OCI-LY3 (cell line): ENCODE results near the gene CACNA2D3.

Experiments used
- H2AFZ ChIP-seq: fragments of 200-600, 300-600 bp; shearing (Covaris generic); 2 replicates; pipeline ENCODE4 v1.6.0; 2014; ENCODE audit warnings: antibody characterized with exemption, low read depth, low read length
- H3K27ac ChIP-seq: fragments of 200-600, 300-600 bp; sonication (generic); 2 replicates; pipeline ENCODE4 v1.5.1; 2014; ENCODE audit warnings: mild to moderate bottlenecking, low read length, moderate library complexity, mixed read lengths
- H3K27me3 ChIP-seq: fragments of 200-600, 300-600 bp; sonication (generic); 2 replicates; pipeline ENCODE4 v1.6.1; 2014; ENCODE audit warnings: low read depth, low read length, mixed read lengths
- H3K36me3 ChIP-seq: fragments of 200-600, 300-600 bp; sonication (generic); replicated peaks from 2 replicates; pipeline ENCODE3; 2014; ENCODE audit warnings: low read depth, low read length, mixed read lengths
- H3K4me1 ChIP-seq: fragments of 300-600, 200-600 bp; sonication (generic); 2 replicates; pipeline ENCODE4 v1.6.1; 2014; ENCODE audit warnings: low read length, mixed read lengths
- H3K4me2 ChIP-seq: fragments of 200-600, 300-600 bp; sonication (generic); 2 replicates; pipeline ENCODE4 v1.6.1; 2014; ENCODE audit warnings: low read length, mixed read lengths
- H3K4me3 ChIP-seq: fragments of 300-600, 200-600 bp; sonication (generic); 2 replicates; pipeline ENCODE4 v1.5.1; 2014; ENCODE audit warnings: antibody characterized with exemption, mild to moderate bottlenecking, low read length, moderate library complexity
- H3K79me2 ChIP-seq: fragments of 300-600, 200-600 bp; shearing (Covaris generic); 2 replicates; pipeline ENCODE4 v1.6.1; 2014; ENCODE audit warnings: mild to moderate bottlenecking, low read length, mixed read lengths
- H3K9ac ChIP-seq: fragments of 300-600, 200-600 bp; shearing (Covaris generic); 2 replicates; pipeline ENCODE4 v1.6.0; 2014; ENCODE audit warnings: mild to moderate bottlenecking, low read length, moderate library complexity
- H3K9me3 ChIP-seq: fragments of 200-600, 300-600 bp; shearing (Covaris generic); 2 replicates; pipeline ENCODE4 v1.6.1; 2014; ENCODE audit warnings: low read length, mixed read lengths; ENCODE audit not compliant: insufficient read depth
- H4K20me1 ChIP-seq: fragments of 200-600, 300-600 bp; sonication (generic); 2 replicates; pipeline ENCODE4 v1.6.1; 2016; ENCODE audit warnings: low read length, mixed read lengths; ENCODE audit not compliant: insufficient read depth
- CTCF ChIP-seq: fragments of 200-600, 300-600 bp; sonication (generic); IDR thresholded peaks from 2 replicates; pipeline ENCODE4 v1.5.1; 2014; ENCODE audit warnings: antibody characterized with exemption, low read length, low read depth
- EZH2phosphoT487 ChIP-seq: fragments of 200-600 bp; shearing (Covaris generic); IDR thresholded peaks from 2 replicates; pipeline ENCODE4 v1.6.1; 2018; ENCODE audit warnings: antibody characterized with exemption, mixed run types, low read depth

Gene CACNA2D3

DNA sequence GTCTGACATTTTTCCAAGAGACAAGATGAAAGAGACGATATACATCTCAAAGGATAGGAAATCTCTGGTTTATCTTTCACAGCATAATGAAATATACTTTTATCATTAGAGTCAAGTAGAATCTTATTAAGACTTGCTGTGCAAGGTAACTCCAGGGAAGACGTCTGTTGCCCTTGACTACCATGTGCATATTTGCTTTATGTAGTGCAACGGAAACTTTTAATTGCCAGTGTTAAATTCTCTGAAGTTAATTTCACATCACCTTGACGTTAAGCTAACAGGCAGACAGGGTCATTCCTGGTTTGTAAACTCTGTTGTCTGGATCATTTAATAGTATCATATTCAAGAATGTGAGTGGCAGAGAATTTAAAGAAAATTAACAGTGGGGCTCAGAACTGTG lies 722.7 kb downstream of the CACNA2D3 start:
- Histone ChIP-seq H3K27me3 (peaks cover 11% of the 10 kb centered on the region), H3K9ac (no peak overlapping the region), H2AFZ (no peak overlapping the region), H4K20me1 (no peaks in the 10 kb centered on the region), H3K27ac (no peak overlapping the region), H3K79me2 (no peaks in the 10 kb centered on the region), H3K9me3 (no peaks in the 10 kb centered on the region), H3K4me2 (no peak overlapping the region), H3K4me1 (no peaks in the 10 kb centered on the region), H3K4me3 (no peak overlapping the region), H3K36me3 (no peaks in the 10 kb centered on the region)
- TF ChIP-seq EZH2phosphoT487 (no peak), CTCF (no peak)

DNA sequence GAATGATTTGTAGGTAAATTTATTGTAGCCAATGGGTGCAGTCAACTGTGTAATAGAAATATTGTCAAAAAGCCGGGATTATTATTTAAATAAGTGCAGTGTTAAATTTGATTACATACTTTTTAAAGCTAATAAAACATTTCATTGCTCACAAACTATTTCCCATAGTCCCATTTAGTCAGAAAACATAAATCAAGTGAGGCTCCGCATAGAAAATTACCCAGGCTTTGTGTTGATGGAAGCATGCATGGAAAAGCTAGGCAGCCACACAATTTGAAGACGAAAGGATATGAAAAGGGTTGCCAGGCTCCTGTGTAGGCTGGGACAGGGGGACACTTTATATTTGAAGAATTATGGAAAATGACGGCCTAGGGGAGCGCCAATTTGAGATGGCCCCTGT lies 723.2 kb downstream of the CACNA2D3 start:
- Histone ChIP-seq H4K20me1 (no peaks in the 10 kb centered on the region), H3K4me2 (no peak overlapping the region), H3K36me3 (no peaks in the 10 kb centered on the region), H3K9me3 (no peaks in the 10 kb centered on the region), H2AFZ (no peak overlapping the region), H3K27ac (no peak overlapping the region), H3K79me2 (no peaks in the 10 kb centered on the region), H3K4me1 (no peaks in the 10 kb centered on the region), H3K27me3 (peaks cover 14% of the 10 kb centered on the region), H3K9ac (no peak overlapping the region), H3K4me3 (no peak overlapping the region)
- TF ChIP-seq EZH2phosphoT487, result no peak
- TF ChIP-seq CTCF, result no peak

- no peaks in the 10 kb centered on the region for H3K9me3 ChIP-seq
- no peak overlapping the region for H3K4me2 ChIP-seq
- TF ChIP-seq EZH2phosphoT487, result no peak
- no peak for TF ChIP-seq CTCF
- no peaks in the 10 kb centered on the region for H4K20me1 ChIP-seq
- H3K4me1 ChIP-seq, result no peaks in the 10 kb centered on the region
- H3K36me3 ChIP-seq, result no peaks in the 10 kb centered on the region
- peaks cover 15% of the 10 kb centered on the region for H3K27me3 ChIP-seq
- no peak overlapping the region for H3K9ac ChIP-seq
- no peak overlapping the region for H3K27ac ChIP-seq
- H3K4me3 ChIP-seq, result no peak overlapping the region
- H2AFZ ChIP-seq, result no peak overlapping the region
- H3K79me2 ChIP-seq, result no peaks in the 10 kb centered on the region
These were observed 723.8 kb downstream of the CACNA2D3 start for GRCh38 chr3:54846119-54846518.

DNA sequence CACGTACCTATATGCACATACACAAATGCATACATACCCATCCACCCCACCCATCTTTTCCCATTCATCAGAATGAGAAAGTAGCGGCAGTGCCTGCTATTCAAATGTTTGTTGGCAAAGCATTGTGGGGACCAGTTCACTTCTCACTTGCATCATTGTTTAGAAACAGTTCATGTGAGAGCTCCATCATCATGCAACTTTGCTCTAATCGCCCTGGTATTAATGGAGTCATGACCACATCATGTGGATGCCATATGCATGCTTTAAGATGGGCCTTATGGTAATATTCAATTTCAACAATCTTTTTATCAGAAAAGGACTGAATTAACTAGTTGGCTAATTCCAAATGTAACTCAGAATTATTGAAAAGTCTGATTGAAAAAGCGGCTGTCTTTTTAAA lies 725.0 kb downstream of the CACNA2D3 start:
- no peak overlapping the region for H3K4me2 ChIP-seq
- no peak overlapping the region for H3K4me3 ChIP-seq
- H3K4me1 ChIP-seq, result no peaks in the 10 kb centered on the region
- H3K79me2 ChIP-seq, result no peaks in the 10 kb centered on the region
- H3K27ac ChIP-seq, result no peak overlapping the region
- TF ChIP-seq EZH2phosphoT487 (no peak), CTCF (no peak)
- peaks cover 15% of the 10 kb centered on the region for H3K27me3 ChIP-seq
- no peaks in the 10 kb centered on the region for H4K20me1 ChIP-seq
- H3K36me3 ChIP-seq, result no peaks in the 10 kb centered on the region
- H3K9ac ChIP-seq, result no peak overlapping the region
- no peak overlapping the region for H2AFZ ChIP-seq
- H3K9me3 ChIP-seq, result no peaks in the 10 kb centered on the region
